Spleen (tissue), 7 donors: ENCODE data around the gene SCAF11.

ENCODE experiments used
- CTCF ChIP-seq, 11 experiments: fragments of 200-600 bp in 7 of 11; fragments of 450-650 bp in 4 of 11; sonication (generic) in 4 of 11; IDR thresholded peaks in 8 of 11; conservative IDR thresholded peaks in 3 of 11; 1 replicate in 7 of 11; 2 replicates in 4 of 11; pipeline versions ENCODE4 v1.4.0 to v1.8.0; 2016 to 2021; ENCODE audit warnings: antibody characterized with exemption in 11 of 11, inconsistent platforms in 4 of 11, mild to moderate bottlenecking in 1 of 11
- POLR2A ChIP-seq, 3 donors: fragments of 450-650 bp; IDR thresholded peaks; one replicate each; pipeline ENCODE4 v1.5.1; 2017; ENCODE audit warnings: antibody characterized with exemption in 3 of 3, mild to moderate bottlenecking in 1 of 3
- POLR2AphosphoS5 ChIP-seq, 3 donors: sonication (generic); formaldehyde crosslinking; IDR thresholded peaks; one replicate each; pipeline ENCODE4 v1.5.1; 2017; ENCODE audit warnings: antibody characterized with exemption in 3 of 3
- donor health status: DM: no; HTN: no; CAD: no; lungs with moderate emphysema.
- donor health status: DM: no; HTN: no; CAD: no.
- donor health status: DM: no; HTN: no; CAD: no.

- no peak for TF ChIP-seq CTCF (IDR thresholded peaks at IDR 0.05 in 8 of 11, conservative IDR thresholded peaks at IDR 0.05 in 3 of 11)
- no peak for TF ChIP-seq POLR2AphosphoS5 (IDR thresholded peaks at IDR 0.05)
- no peak for TF ChIP-seq POLR2A (IDR thresholded peaks at IDR 0.05)
Observed at GRCh38 chr12:45878630-45879255, 111.6 kb downstream of the SCAF11 start.
